ENCODE data around the gene ALPP. TPM values are rescaled to one million over a fixed set of nuclear protein-coding genes. Genes with fewer than 3 reads are reported as not detected.

ALPP gene
- total RNA-seq, 1 donor from 2014 or later: not detected

- no peak overlapping the region for H3K4me3 ChIP-seq (ENCODE audit: low read depth, low read length)
- DNase-seq (ENCODE audit: low read depth): no peak
- no peak for TF ChIP-seq CTCF (conservative IDR thresholded peaks at IDR 0.05; ENCODE audit: low read depth, low read length)
These were observed 26.7 kb upstream of the ALPP start for GRCh38 chr2:232351686-232352510.

- no peak overlapping the region for H3K4me3 ChIP-seq (ENCODE audit: low read depth, low read length)
These were observed 25.9 kb upstream of the ALPP start for GRCh38 chr2:232352511-232353091.

GRCh38 chr2:232353096-232353495, 25.5 kb upstream of the ALPP start:
- H3K4me3 ChIP-seq (ENCODE audit: low read depth, low read length): no peak overlapping the region
- no peak for TF ChIP-seq CTCF (conservative IDR thresholded peaks at IDR 0.05; ENCODE audit: low read depth, low read length)
- DNase-seq (ENCODE audit: low read depth): no peak

More at GRCh38 chr2:232352511-232353091, 25.9 kb upstream of the ALPP start:
- no peak for TF ChIP-seq CTCF (conservative IDR thresholded peaks at IDR 0.05; ENCODE audit: low read depth, low read length)
- no peak for DNase-seq (ENCODE audit: low read depth)

GRCh38 chr2:232353660-232354059, 24.9 kb upstream of the ALPP start:
- H3K4me3 ChIP-seq (ENCODE audit: low read depth, low read length): no peak overlapping the region
- no peak for TF ChIP-seq CTCF (conservative IDR thresholded peaks at IDR 0.05; ENCODE audit: low read depth, low read length)
- no peak for DNase-seq (ENCODE audit: low read depth)

- DNase-seq (ENCODE audit: low read depth): no peak
- no peak for TF ChIP-seq CTCF (conservative IDR thresholded peaks at IDR 0.05; ENCODE audit: low read depth, low read length)
- H3K4me3 ChIP-seq (ENCODE audit: low read depth, low read length): no peak overlapping the region
These were observed 24.5 kb upstream of the ALPP start for GRCh38 chr2:232354069-232354468.

GRCh38 chr2:232361646-232362045, 16.9 kb upstream of the ALPP start:
- H3K4me3 ChIP-seq (ENCODE audit: low read depth, low read length): no peak overlapping the region
- no peak for TF ChIP-seq CTCF (conservative IDR thresholded peaks at IDR 0.05; ENCODE audit: low read depth, low read length)
- no peak for DNase-seq (ENCODE audit: low read depth)

Data from epithelial cell of proximal tubule (primary cell).